IMR-90 (cell line): Measurements from ENCODE around the gene ALB. TPM values are rescaled to one million over a fixed set of nuclear protein-coding genes. Genes with fewer than 3 reads are reported as not detected.

Source experiments
- ATAC-seq: fragments of 200-7000 bp; cut with Tn5 transposase; 2 replicates; pipeline ENCODE4 v1.9.1; 2020; ENCODE audit warnings: low read depth, mild to moderate bottlenecking, moderate library complexity
- BruUV-seq: library from RNA; stranded (reverse); fragments of 400-500 nt; replicated peaks from 2 replicates; lab custom pipeline; 2021; lab: Mats Ljungman, UMichigan
- CTCF ChIA-PET: fragments of 300-600 bp; formaldehyde crosslinking; extraction: SDS; loops from one replicate; lab custom pipeline; 2021; ENCODE audit warnings: antibody characterized with exemption; lab: Yijun Ruan, JAX
- POLR2A ChIA-PET: fragments of 300-600 bp; sonication (Branson Sonifier 250); formaldehyde crosslinking; loops from one replicate; lab custom pipeline; 2022; ENCODE audit warnings: antibody characterized with exemption; ENCODE audit not compliant: unreplicated experiment; lab: Charles Lee
- DNase-seq: peaks from one replicate; pipeline ENCODE4 v3.0.0; 2013
- H2AFZ ChIP-seq: replicated peaks from 2 replicates; pipeline ENCODE3; 2013; ENCODE audit warnings: low read length, mild to moderate bottlenecking; ENCODE audit not compliant: poor library complexity
- H2AK5ac ChIP-seq: 2 replicates; pipeline ENCODE4 v1.6.1; 2013; ENCODE audit warnings: low read depth, low read length, inconsistent platforms
- H2AK9ac ChIP-seq: replicated peaks from 2 replicates; pipeline ENCODE3; 2013; ENCODE audit warnings: mild to moderate bottlenecking, low read depth, low read length, moderate library complexity; ENCODE audit not compliant: poor library complexity
- H2BK120ac ChIP-seq: 2 replicates; pipeline ENCODE4 v1.6.1; 2013; ENCODE audit warnings: low read depth, low read length, inconsistent platforms
- H2BK15ac ChIP-seq: 3 replicates; pipeline ENCODE4 v1.6.1; 2013; ENCODE audit warnings: low read depth, low read length, inconsistent platforms
- H2BK20ac ChIP-seq: 2 replicates; pipeline ENCODE4 v1.6.1; 2013; ENCODE audit warnings: low read depth, mild to moderate bottlenecking, inconsistent platforms, low read length, moderate library complexity
- H2BK5ac ChIP-seq: 2 replicates; pipeline ENCODE4 v1.6.1; 2013; ENCODE audit warnings: mild to moderate bottlenecking, low read depth, low read length, inconsistent platforms; ENCODE audit not compliant: poor library complexity, severe bottlenecking
- H3K14ac ChIP-seq: replicated peaks from 2 replicates; pipeline ENCODE4 v1.6.1; 2013; ENCODE audit warnings: low read depth, low read length, inconsistent platforms
- H3K18ac ChIP-seq: 2 replicates; pipeline ENCODE4 v1.6.1; 2013; ENCODE audit warnings: low read depth, low read length, control low read depth
- H3K23ac ChIP-seq: 2 replicates; pipeline ENCODE4 v1.6.1; 2013; ENCODE audit warnings: low read depth, low read length, inconsistent platforms
- H3K27ac ChIP-seq: 2 replicates; pipeline ENCODE4 v1.5.1; 2013; ENCODE audit warnings: mild to moderate bottlenecking, control low read depth, low read length; ENCODE audit not compliant: insufficient read depth
- H3K27me3 ChIP-seq: 2 replicates; pipeline ENCODE4 v1.6.1; 2013; ENCODE audit warnings: low read length; ENCODE audit not compliant: control insufficient read depth, insufficient read depth
- H3K36me3 ChIP-seq: 2 replicates; pipeline ENCODE4 v1.6.1; 2013; ENCODE audit warnings: low read length, mixed read lengths; ENCODE audit not compliant: control insufficient read depth, insufficient read depth
- H3K4ac ChIP-seq: 2 replicates; pipeline ENCODE4 v1.6.1; 2013; ENCODE audit warnings: low read depth, low read length, inconsistent platforms
- H3K4me1 ChIP-seq: 2 replicates; pipeline ENCODE4 v1.6.1; 2013; ENCODE audit warnings: low read length, mixed read lengths; ENCODE audit not compliant: control insufficient read depth, insufficient read depth
- H3K4me2 ChIP-seq: 2 replicates; pipeline ENCODE4 v1.6.1; 2013; ENCODE audit warnings: low read depth, mild to moderate bottlenecking, control low read depth, low read length, moderate library complexity
- H3K4me3 ChIP-seq: 2 replicates; pipeline ENCODE4 v1.5.1; 2013; ENCODE audit warnings: low read depth, mild to moderate bottlenecking, control low read depth, low read length, moderate library complexity; ENCODE audit not compliant: insufficient read depth
- H3K56ac ChIP-seq: 2 replicates; pipeline ENCODE4 v1.6.1; 2013; ENCODE audit warnings: low read length, inconsistent platforms; ENCODE audit not compliant: insufficient read depth; ENCODE audit errors: extremely low read depth
- H3K79me1 ChIP-seq, 2 experiments: 2 replicates each; pipeline ENCODE4 v1.6.1; 2013; ENCODE audit warnings: low read length in 2 of 2, inconsistent platforms in 1 of 2, low read depth in 1 of 2
- H3K9ac ChIP-seq: 2 replicates; pipeline ENCODE4 v1.6.1; 2013; ENCODE audit warnings: low read depth, low read length, control low read depth
- H3K9me1 ChIP-seq: 2 replicates; pipeline ENCODE4 v1.6.1; 2013; ENCODE audit warnings: low read length, inconsistent platforms; ENCODE audit not compliant: insufficient read depth
- H3K9me3 ChIP-seq: 2 replicates; pipeline ENCODE4 v1.6.1; 2013; ENCODE audit warnings: low read length; ENCODE audit not compliant: control insufficient read depth, insufficient read depth
- H4K20me1 ChIP-seq: 2 replicates; pipeline ENCODE4 v1.6.1; 2013; ENCODE audit warnings: low read length, inconsistent platforms; ENCODE audit not compliant: insufficient read depth
- H4K5ac ChIP-seq: 2 replicates; pipeline ENCODE4 v1.6.1; 2013; ENCODE audit warnings: mild to moderate bottlenecking, low read depth, low read length, control low read depth
- H4K8ac ChIP-seq, 2 experiments: 2 replicates each; pipeline ENCODE4 v1.6.1; 2013; ENCODE audit warnings: low read depth in 2 of 2, low read length in 2 of 2, control low read depth in 1 of 2, inconsistent platforms in 1 of 2
- H4K91ac ChIP-seq: 2 replicates; pipeline ENCODE4 v1.6.1; 2013; ENCODE audit warnings: low read depth, low read length, inconsistent platforms; ENCODE audit not compliant: insufficient read depth
- BHLHE40 ChIP-seq: fragments of 150-350 bp; IDR thresholded peaks from 2 replicates; pipeline ENCODE4 v1.6.1; 2016; ENCODE audit warnings: mild to moderate bottlenecking, low read depth, low read length
- CEBPB ChIP-seq: IDR thresholded peaks from 2 replicates; pipeline ENCODE4 v1.6.1; 2012; ENCODE audit warnings: low read depth, low read length, improper control_type of control experiment
- CHD1 ChIP-seq: IDR thresholded peaks from 2 replicates; pipeline ENCODE4 v1.6.1; 2012; ENCODE audit warnings: low read depth, low read length, improper control_type of control experiment
- ELK1 ChIP-seq: fragments of 150-350 bp; IDR thresholded peaks from 2 replicates; pipeline ENCODE4 v1.6.1; 2016; ENCODE audit warnings: low read depth, mild to moderate bottlenecking, low read length, moderate library complexity, borderline replicate concordance
- FOS ChIP-seq: fragments of 150-350 bp; IDR thresholded peaks from 2 replicates; pipeline ENCODE4 v1.6.1; 2016; ENCODE audit warnings: low read depth, low read length
- MAFK ChIP-seq: IDR thresholded peaks from 2 replicates; pipeline ENCODE4 v1.6.1; 2012; ENCODE audit warnings: low read depth, low read length, improper control_type of control experiment
- MAZ ChIP-seq: IDR thresholded peaks from 2 replicates; pipeline ENCODE4 v1.6.1; 2012; ENCODE audit warnings: low read depth, mild to moderate bottlenecking, low read length, improper control_type of control experiment, moderate library complexity, borderline replicate concordance
- MXI1 ChIP-seq: IDR thresholded peaks from 2 replicates; pipeline ENCODE4 v1.6.1; 2012; ENCODE audit warnings: low read depth, mild to moderate bottlenecking, low read length, moderate library complexity, borderline replicate concordance
- NFE2L2 ChIP-seq: fragments of 150-350 bp; IDR thresholded peaks from 2 replicates; pipeline ENCODE4 v1.6.1; 2016; ENCODE audit warnings: low read depth, mild to moderate bottlenecking, low read length
- POLR2A ChIP-seq: IDR thresholded peaks from 2 replicates; pipeline ENCODE4 v1.6.1; 2012; ENCODE audit warnings: mild to moderate bottlenecking, low read depth, low read length
- RAD21 ChIP-seq: IDR thresholded peaks from 2 replicates; pipeline ENCODE4 v1.6.1; 2012; ENCODE audit warnings: low read length, improper control_type of control experiment
- RCOR1 ChIP-seq: IDR thresholded peaks from 2 replicates; pipeline ENCODE4 v1.6.1; 2012; ENCODE audit warnings: mild to moderate bottlenecking, low read length, improper control_type of control experiment; ENCODE audit not compliant: insufficient replicate concordance
- RFX5 ChIP-seq: IDR thresholded peaks from 2 replicates; pipeline ENCODE4 v1.8.0; 2012; ENCODE audit warnings: low read depth, mild to moderate bottlenecking, low read length, moderate library complexity
- SMC3 ChIP-seq: fragments of 150-350 bp; IDR thresholded peaks from 2 replicates; pipeline ENCODE4 v1.6.1; 2016; ENCODE audit warnings: low read depth, mild to moderate bottlenecking, antibody characterized with exemption, low read length, moderate library complexity
- WGBS, 2 experiments: methylation state at CpG; one replicate each; pipeline versions ENCODE4 v1.1.5 to v1.1.7; 2013; ENCODE audit warnings: missing lambda C conversion rate in 2 of 2; ENCODE audit not compliant: insufficient read length in 1 of 2; ENCODE audit errors: extremely low coverage in 2 of 2; 5-methylcytosine and 5-hydroxymethylcytosine counted together
- dilution Hi-C: fragments of 300-500 bp; cut with HindIII; formaldehyde crosslinking; loops from one replicate; pipeline ENCODE4 v1.14.3; 2018; ENCODE audit warnings: low sequenced_read_pairs; ENCODE audit not compliant: unreplicated experiment
- in situ Hi-C: fragments of 300-500 bp; cut with MboI; formaldehyde crosslinking; loops from 3 replicates; pipeline ENCODE4 v1.14.3; 2019; ENCODE audit warnings: low sequenced_read_pairs, inconsistent platforms, mixed read lengths
- intact Hi-C: fragments of 100-400 bp; cut with micrococcal nuclease; formaldehyde crosslinking; loops from 2 replicates; pipeline ENCODE4 v1.10.0; 2022
- polyA plus RNA-seq, 3 experiments: library from polyadenylated mRNA; depleted of rRNA; stranded (reverse); fragments of >200 nt; gene quantifications; 2 replicates each; pipeline ENCODE4 v1.2.3, GENCODE V29; 2012; ENCODE audit warnings: low replicate concordance in 1 of 3
- total RNA-seq: library from RNA; depleted of rRNA; stranded (reverse); fragments of >200 nt; gene quantifications from 2 replicates; pipeline ENCODE4 v1.2.3, GENCODE V29; 2012
- TF ChIP-seq, protein P1 (sequence below): conservative IDR thresholded peaks from 2 replicates; pipeline ENCODE4 v1.5.1; 2012; ENCODE audit warnings: mild to moderate bottlenecking, low read depth, low read length, improper control_type of control experiment
- TF ChIP-seq, protein P2 (sequence below): fragments of 150-350 bp; IDR thresholded peaks from 2 replicates; pipeline ENCODE4 v1.6.1; 2017; ENCODE audit warnings: mild to moderate bottlenecking, antibody characterized with exemption, low read length, low read depth

ALB gene
- total and polyA plus RNA-seq, 2 of the 4 experiments (the other 2 are of a cell fraction) = not detected

GRCh38 chr4:73438048-73438447, 34.0 kb downstream of the ALB start:
- no peak overlapping the region for H3K9ac ChIP-seq
- no CpG with 5 or more reads among the region's 1 CpG for WGBS, 2 experiments
- no peaks in the 10 kb centered on the region; the same call in 1 of the 2 replicates for H3K27me3 ChIP-seq
- POLR2A ChIA-PET = no interaction called here
- no peak overlapping the region for H2AK5ac ChIP-seq
- H3K18ac ChIP-seq = no peak overlapping the region
- no peak overlapping the region for H2BK120ac ChIP-seq
- H2BK20ac ChIP-seq = no peak overlapping the region
- no peak overlapping the region for H3K23ac ChIP-seq
- no peak overlapping the region for H4K5ac ChIP-seq
- no peak for ATAC-seq
- CTCF ChIA-PET = interaction anchor here (1.0 to 1.4 kb wide), 2 partner anchors 8 to 9 kb away, joined by 3 to 5 read pairs; no protein-coding TSS in a partner anchor
- H3K14ac ChIP-seq = no peak overlapping the region
- no peaks in the 10 kb centered on the region for H3K9me3 ChIP-seq
- dilution Hi-C loops = no loop called here
- no peak overlapping the region for H2AK9ac ChIP-seq
- H3K4me1 ChIP-seq = no peaks in the 10 kb centered on the region
- BruUV-seq = no TSS peak
- no peaks in the 10 kb centered on the region for H3K79me1 ChIP-seq
- H2BK15ac ChIP-seq = no peak overlapping the region
- H3K56ac ChIP-seq = no peak overlapping the region
- no peak overlapping the region for H3K4me3 ChIP-seq
- H3K9me1 ChIP-seq = no peaks in the 10 kb centered on the region
- no peak overlapping the region for H3K27ac ChIP-seq
- no peak overlapping the region for H4K8ac ChIP-seq
- H4K91ac ChIP-seq = no peak overlapping the region
- intact Hi-C loops = no loop called here
- no peaks in the 10 kb centered on the region for H3K36me3 ChIP-seq
- no peaks in the 10 kb centered on the region for H4K20me1 ChIP-seq
- H3K4ac ChIP-seq = no peak overlapping the region
- TF ChIP-seq FOS = no peak
- TF ChIP-seq RFX5 = no peak
- TF ChIP-seq NFE2L2 = no peak
- TF ChIP-seq POLR2A = no peak
- TF ChIP-seq, protein P1, sequence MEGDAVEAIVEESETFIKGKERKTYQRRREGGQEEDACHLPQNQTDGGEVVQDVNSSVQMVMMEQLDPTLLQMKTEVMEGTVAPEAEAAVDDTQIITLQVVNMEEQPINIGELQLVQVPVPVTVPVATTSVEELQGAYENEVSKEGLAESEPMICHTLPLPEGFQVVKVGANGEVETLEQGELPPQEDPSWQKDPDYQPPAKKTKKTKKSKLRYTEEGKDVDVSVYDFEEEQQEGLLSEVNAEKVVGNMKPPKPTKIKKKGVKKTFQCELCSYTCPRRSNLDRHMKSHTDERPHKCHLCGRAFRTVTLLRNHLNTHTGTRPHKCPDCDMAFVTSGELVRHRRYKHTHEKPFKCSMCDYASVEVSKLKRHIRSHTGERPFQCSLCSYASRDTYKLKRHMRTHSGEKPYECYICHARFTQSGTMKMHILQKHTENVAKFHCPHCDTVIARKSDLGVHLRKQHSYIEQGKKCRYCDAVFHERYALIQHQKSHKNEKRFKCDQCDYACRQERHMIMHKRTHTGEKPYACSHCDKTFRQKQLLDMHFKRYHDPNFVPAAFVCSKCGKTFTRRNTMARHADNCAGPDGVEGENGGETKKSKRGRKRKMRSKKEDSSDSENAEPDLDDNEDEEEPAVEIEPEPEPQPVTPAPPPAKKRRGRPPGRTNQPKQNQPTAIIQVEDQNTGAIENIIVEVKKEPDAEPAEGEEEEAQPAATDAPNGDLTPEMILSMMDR = no peak
- no peak for TF ChIP-seq RAD21
- TF ChIP-seq RCOR1 = no peak
- no peak for TF ChIP-seq BHLHE40
- TF ChIP-seq SMC3 = no peak
- no peak for TF ChIP-seq MAZ
- no peak for TF ChIP-seq MXI1
- TF ChIP-seq ELK1 = no peak
- TF ChIP-seq CEBPB = no peak
- TF ChIP-seq CHD1 = no peak
- no peak for TF ChIP-seq MAFK
- TF ChIP-seq, protein P2, sequence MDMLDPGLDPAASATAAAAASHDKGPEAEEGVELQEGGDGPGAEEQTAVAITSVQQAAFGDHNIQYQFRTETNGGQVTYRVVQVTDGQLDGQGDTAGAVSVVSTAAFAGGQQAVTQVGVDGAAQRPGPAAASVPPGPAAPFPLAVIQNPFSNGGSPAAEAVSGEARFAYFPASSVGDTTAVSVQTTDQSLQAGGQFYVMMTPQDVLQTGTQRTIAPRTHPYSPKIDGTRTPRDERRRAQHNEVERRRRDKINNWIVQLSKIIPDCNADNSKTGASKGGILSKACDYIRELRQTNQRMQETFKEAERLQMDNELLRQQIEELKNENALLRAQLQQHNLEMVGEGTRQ = no peak
- in situ Hi-C loops = no loop called here
- DNase-seq = no peak
- H2BK5ac ChIP-seq = no peak overlapping the region
- H3K4me2 ChIP-seq = no peak overlapping the region
- no peak overlapping the region for H2AFZ ChIP-seq
